ENCODE data around the gene ERC2.

DNA sequence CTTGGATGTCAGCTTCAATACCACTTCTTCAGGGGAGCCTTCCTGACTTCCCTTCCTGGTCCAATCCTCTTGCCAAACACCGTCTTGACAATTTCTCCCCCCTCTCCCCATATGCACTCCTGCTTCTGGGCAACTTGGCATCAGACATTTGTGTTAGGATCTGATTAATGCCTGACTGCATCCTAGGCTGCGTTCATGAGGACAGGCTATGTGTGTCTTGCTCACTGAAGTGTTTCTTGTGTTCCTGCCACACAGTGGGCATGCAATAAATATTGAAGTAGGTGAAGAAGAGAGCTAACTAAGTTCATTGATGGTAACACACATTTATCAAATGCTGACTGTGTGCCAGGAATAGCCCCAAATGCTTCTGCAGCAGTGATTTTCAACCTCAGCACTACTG lies 944.8 kb downstream of the ERC2 start:
- TF ChIP-seq, protein P1, sequence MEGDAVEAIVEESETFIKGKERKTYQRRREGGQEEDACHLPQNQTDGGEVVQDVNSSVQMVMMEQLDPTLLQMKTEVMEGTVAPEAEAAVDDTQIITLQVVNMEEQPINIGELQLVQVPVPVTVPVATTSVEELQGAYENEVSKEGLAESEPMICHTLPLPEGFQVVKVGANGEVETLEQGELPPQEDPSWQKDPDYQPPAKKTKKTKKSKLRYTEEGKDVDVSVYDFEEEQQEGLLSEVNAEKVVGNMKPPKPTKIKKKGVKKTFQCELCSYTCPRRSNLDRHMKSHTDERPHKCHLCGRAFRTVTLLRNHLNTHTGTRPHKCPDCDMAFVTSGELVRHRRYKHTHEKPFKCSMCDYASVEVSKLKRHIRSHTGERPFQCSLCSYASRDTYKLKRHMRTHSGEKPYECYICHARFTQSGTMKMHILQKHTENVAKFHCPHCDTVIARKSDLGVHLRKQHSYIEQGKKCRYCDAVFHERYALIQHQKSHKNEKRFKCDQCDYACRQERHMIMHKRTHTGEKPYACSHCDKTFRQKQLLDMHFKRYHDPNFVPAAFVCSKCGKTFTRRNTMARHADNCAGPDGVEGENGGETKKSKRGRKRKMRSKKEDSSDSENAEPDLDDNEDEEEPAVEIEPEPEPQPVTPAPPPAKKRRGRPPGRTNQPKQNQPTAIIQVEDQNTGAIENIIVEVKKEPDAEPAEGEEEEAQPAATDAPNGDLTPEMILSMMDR (IDR thresholded peaks at IDR 0.05; ENCODE audit: insufficient read depth, low read depth, low read length) = no peak
- no peak for TF ChIP-seq EZH2 (IDR thresholded peaks at IDR 0.05; ENCODE audit: insufficient read depth, low read length)

Measured in astrocyte (in vitro differentiated cells and primary cell).